GM18867 (cell line): ENCODE measurements around the gene PKN3.

Source experiments
- ATAC-seq: cut with Tn5 transposase; IDR thresholded peaks from one replicate; pipeline ENCODE4 v1.9.1; 2021; ENCODE audit warnings: mild to moderate bottlenecking, moderate library complexity; ENCODE audit not compliant: unreplicated experiment

PKN3 gene

DNA sequence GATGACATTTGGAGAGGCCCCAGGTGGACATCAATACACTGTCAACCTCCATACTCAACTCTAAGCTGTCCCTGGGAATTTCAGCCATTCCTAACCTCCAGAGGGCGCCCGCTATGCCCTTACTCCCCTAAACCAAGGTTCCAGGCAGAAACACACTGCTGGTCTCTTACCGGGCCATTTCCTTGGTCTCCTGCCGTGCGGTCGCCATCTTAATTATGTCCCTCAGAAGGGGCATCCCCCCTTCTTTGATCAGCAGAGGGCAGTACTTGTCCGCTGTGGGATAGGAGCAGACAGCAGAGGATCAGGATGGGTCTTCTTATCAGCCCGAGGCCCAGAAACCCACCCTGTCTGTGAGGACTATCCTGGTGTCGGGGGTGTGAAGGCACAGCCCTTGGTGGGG, 31.0 kb downstream of the PKN3 start:
- ATAC-seq, result no peak

DNA sequence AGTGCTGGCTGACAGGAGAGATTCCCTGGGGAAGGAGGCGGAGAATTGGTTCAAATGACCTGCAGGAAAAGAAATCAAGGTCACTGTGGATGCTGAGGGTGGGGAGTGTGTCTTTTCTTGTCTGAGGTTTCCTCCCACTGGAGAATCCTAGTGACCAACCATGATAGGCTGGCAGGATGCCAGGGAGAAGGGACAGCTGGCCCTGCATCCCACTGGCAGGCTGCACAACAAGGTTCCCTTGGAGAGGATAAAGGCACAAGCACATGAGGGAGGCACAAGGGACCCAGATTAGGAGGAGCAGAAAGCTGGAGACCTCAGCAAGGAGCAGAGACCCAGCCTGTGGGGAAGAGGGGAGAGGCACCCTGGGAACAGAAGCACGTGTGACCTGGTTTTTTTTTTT, 33.1 kb downstream of the PKN3 start:
- no peak for ATAC-seq

DNA sequence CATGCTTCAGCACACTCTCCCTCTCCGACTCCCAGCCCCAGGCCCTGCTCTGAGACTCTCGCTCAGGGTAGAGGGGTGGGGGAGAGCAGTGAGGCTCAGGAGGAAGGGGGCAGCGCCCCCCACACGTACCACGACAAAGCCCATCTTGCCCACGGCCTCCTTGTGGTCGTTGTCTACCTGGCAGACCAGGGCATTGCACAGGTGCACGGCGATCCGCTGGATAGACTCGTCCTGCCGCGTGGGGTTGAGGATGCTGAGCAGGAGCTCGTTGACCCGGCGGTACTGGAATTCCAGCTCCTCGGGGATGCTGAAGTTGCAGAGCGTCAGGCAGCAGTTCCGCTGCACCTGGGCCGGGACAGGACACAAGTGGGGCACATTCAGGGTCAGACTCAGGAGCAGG, 40.1 kb downstream of the PKN3 start:
- no peak for ATAC-seq

DNA sequence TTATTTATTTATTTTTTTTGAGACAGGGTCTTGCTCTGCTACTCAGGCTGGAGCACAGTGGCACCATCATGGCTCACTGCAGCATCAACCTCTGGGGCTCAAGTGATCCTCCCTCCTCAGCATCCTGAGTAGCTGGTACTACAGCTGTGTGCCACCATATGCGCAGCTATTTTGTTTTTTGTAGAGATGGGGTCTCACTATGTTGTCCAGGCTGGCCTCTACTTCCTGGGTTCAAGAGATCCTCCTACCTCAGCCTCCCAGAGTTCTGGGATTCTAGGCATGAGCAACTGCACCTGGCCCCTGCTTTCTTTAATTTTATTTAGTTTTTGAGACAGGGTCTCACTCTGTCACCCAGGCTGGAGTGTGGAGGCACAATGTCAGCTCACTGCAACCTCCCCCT, 41.1 kb downstream of the PKN3 start:
- ATAC-seq, result no peak

DNA sequence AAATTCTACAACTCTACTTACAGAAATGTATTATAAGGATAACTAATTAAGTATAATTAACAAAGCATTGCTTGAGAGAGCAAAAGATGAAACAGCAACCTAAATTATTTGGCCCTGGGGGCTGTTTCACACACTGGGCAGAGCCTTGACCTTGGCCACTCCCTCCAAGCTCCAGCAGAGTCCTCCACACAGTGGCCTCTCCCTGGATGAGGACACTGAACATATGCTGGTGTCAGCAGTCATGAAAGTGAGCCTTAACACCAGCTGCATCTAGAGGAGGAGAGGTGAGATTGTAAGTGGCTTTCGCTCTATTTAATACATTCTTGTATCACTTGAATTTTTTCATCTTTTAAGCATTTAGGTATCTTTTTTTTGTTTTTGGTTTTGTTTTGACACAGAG, 44.9 kb downstream of the PKN3 start:
- ATAC-seq, result no peak

DNA sequence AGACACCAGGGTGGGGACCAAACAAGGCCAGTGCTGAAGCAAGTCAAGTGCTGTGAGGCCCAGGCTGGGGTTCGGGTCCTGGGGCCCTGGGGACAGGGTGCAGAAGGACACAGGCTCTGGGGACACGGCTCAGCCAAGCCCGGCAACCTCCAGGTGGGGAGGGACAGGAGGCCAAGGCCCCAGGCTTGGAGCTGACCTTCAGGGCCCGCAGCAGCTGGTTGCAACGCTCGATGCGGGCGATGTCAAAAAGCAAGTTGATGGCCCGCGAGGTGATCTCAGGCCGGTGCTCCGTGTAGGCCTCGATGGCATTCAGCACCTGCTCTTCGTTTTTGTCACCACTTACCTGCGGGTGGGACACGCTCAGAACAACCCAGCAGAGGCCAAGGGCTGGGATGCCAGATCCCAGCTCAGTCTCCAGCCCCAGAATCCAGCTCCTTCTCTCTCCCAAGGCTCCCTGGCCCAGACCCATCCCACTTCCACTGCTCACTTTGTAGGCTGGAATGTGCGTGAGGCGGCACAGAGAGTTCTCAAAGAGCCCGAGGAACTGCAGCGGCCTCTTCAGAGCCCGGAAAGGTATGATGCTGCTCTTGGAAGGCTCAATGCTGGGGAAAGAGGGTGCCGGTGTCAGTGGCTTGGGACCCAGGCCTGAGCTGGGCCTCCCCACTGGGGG, 48.8 kb downstream of the PKN3 start:
- ATAC-seq, result no peak

DNA sequence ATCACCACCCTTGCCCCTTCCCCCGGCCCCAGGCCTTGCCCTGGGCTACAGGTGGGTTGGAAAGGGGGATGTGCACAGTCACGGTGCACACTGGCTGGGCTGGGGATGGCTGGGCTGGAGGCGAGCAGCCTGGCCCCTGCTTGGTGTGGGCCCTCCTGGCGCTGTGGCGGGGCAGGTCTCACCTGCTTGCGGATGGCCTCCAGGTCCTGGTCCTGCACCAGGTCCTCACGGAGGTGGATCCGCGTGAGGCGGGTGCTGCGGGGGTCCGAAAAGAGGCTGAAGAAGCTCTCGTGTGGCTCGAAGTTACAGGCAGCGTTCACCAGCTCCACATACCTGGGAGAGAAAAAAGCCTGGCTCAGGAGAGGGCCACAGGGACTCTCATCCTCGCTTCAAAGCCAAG, 51.3 kb downstream of the PKN3 start:
- ATAC-seq, result no peak

DNA sequence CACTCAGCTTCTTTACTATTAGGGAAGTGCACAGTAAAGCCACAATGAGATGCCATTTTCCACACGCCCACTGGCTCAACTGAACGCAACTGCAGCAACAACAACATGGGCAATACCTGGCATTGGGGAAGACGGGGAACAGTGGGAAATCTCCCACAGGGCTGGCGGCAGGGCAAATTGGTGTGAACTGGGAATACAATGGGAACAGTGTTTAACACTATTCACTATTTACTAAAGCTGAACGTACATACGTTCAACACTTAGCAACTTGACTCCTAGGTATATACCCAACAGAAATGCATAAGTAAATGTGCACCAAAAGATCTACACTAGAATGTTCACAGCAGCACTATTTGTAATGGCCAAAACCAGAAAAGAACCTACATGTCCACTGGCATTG, 55.3 kb downstream of the PKN3 start:
- no peak for ATAC-seq

DNA sequence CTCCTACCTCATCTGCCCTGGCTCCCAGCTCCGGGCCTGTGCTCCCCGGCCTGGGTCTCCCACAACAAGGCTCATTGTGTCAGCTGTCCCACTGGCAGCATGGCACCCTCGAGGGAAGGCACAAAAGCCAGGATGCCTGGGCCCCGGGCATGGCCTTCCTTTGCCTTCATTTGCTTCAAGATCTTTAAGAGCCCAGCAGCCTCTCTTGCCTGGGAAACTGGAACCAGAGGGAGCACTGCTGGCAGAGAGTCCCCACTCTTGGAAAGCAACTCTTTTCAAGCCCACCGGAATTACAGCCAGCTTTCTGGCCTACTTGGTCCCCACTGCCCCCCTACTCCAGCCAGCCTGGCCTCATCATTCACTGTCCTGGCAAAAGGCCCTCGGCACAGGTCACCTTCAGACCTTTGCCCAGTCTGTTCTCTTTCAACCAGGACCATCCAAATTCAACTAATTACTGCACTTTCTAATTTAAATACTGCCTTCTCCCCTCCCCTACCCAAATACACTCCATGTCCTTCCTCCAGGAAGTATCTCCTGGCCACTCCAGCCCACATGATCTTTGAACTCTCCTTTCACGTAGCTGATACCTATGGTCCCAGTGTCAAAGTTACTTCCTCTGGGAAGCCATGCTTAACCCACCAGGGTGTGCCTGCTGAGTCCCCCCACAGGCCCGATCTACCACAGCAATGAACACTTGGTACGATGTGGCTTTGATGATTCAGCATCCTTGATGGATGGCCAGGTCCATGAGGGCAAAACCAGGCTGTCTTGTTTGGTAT, 60.6 kb downstream of the PKN3 start:
- ATAC-seq, result no peak

DNA sequence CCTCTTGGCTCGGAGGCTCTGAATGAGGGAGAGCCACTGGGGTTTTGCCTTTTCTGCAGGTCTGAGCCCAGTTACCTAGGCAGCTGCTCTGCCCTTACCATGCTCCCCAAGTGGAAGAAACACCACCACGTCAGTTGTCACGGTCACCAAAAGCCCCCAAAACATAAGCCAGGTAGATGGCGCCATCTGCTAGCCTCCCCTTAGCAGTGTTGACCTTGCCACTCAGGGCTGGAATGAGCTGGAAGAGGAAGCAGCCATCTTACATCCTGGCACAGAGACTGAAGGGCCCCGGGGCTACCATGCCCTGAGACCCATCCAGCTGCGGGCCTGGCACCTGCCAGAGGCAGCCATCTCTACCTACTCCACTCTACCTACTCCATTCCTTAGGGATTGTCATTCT, 62.1 kb downstream of the PKN3 start:
- ATAC-seq, result no peak

DNA sequence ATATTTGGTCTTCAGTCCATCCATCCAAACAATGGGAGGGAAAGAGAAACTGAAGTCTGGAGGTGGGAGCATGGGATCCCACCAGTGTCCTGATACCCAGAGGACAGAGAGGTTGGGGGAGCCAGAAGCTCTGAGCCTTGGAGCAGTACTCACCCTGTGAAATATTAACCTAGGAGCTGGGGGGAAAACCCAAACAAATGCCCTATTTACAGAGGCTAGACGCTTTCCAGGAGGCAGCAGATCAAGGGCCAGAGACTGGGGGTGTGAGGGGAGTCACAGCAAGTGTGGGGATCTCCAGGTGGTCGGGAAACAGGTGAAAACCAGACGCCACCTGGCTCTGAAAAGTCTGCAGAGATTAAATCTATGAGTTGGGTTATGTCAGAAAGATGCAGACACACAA, 63.2 kb downstream of the PKN3 start:
- ATAC-seq, result no peak

DNA sequence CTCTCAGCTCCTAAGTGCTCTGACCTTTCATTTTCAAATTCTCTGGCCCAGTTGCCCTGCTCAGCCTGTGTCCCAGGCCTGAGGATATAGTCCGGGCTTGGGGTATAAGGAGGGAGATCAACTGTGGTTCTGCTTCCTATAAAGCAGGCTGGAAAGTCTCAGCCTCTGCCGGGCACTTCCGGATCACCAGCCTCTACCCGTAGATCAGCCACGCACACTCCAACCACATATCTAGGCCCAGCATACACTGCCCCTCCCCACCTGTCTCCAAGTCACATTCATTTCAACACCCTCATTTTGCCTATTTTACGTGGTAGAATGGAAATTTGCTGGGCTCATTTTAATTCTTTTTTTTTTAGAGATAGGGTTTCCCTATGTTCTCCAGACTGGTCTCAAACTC, 66.3 kb downstream of the PKN3 start:
- ATAC-seq, result no peak
